ENCODE measurements around the gene PLCB1.
"Not testable (repeated sequence)": the region's sequence is repeated elsewhere in the genome, so short reads cannot be mapped to it uniquely, and the experiment has no call there.

The PLCB1 gene

DNA sequence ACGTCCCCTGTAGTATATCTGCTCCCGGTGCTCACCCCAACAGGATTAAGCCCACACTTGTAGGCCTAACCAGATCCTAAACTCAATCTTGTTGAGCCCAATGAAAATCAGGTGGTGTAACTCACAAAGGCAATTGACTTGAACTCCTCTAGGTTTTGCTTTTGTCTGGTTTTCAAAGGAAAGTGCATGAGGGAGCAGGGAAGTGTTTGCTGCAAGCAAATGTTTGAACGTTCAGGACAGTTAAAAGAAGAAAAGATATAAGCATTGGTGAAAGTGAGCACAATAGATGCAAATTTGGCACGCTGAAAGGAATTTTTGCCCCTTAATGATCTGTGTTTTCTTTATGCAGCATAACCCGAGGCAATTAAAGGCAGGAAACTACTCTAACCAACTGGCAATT, 212.6 kb downstream of the PLCB1 start:
- DNase-seq: no peak

DNA sequence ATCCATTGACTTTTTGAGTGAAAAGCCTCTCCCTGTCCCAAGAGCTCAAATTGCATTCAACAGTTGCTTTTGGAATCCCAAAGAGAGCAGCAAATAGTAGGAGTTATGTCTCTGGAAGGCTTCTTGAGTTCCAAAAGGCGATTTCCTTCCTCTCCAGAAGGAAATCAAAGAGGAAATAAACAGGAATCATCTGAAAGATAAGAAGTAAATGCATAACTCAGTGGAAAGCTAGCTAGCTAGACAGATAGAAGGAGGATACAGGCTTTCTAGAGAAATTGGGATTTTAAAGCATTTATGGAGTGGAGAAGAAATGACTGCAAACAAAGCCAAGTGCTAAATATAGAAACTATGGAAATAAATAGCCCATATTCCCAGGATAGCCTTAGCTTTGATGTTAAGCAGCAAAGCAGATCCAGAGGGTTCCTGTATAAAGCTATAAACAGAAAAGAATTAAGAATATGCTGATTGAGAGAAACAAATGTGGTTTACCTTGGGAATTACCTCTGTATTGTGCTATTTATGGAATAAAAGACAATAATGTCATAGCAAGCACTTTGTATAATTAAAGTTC, 214.7 kb downstream of the PLCB1 start:
- DNase-seq: no peak

DNA sequence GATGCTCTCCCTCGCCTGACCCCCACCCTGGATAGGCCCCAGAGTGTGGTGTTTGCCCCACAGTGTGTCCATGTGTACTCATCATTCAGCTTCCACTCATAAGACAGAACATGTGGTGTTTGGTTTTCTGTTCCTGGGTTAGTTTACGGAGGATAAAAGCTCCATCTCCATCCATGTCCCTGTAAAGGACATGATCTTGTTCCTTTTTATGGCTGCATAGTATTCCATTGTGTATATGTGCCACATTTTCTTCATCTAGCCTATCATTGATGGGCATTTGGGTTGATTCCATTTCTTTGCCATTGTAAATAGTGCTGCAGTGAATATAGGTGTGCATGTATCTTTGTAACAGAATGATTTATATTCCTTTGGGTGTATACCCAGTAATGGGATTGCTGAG, 218.2 kb downstream of the PLCB1 start:
- not testable (repeated sequence) for DNase-seq

DNA sequence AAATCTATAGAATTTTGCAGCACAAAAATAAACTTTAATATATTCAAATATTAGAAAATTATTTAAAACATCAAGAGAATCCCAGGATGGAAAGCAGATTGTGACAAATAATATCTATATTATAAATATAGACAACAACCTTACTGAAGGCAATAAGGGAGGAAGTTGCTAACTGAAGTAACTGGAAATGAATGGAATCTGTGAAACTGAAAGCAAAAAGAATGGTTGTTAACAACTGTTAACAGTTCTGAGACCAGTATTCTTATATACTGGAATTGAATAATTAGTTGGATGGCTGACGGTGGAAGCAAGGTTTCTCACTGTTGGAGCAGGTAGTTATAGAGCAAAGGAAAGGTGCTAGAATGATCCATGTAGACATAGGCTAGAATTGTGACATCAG, 220.4 kb downstream of the PLCB1 start:
- DNase-seq: no peak

DNA sequence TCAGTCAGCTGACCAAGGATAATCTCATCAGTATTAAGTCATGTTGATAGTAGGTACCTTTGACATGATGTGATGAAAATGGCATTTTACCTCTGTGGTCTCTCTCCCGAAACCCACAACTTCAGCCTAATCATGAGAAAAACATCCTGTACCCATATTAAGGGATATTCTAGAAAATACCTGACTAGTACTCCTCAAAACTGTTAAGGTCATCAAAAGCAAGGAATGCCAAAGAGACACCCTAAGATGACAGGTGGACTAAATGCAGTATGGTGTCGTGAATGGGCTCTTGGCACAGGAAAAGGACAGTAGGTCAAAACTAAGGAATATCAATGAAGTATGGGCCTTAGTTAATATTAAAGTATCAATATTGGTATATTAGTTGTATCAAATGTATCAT, 221.4 kb downstream of the PLCB1 start:
- DNase-seq: no peak

DNA sequence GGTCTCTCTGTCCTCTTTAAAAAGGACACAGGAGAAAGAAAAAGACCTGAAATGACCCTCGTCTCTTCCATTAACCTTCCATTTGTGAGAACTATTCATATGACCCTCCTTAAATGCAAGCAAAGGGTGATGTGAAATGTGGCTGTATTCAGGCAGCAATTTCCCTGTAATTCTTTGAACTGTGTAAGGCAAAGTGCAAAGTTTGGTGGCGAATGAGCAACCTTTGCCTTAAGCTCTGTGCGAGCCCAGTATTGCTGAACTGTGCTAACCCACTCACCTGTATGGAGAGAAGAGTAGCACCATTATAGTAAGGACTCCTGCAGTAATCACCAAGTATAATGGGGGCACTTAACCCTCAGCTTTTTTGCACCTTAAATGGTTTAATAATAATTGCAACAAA, 223.4 kb downstream of the PLCB1 start:
- DNase-seq: no peak

DNA sequence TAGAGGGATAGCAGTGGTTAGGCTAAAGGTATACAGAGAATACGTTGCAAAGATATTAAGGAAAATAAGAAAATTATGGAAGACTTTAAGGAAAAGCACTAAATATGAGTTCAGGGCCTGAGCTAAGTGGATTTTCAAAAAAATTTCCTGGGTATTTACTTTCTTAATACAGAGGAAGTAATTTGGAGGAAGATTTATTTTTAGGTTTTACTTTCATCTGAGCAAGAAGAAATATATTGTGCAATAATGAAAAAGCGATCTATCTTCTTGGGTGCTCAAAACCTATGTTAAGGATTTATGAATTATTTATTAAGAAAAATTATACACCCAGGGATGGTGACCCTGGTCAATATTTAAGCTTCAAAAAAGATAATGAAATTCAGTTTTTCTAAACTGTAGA, 224.7 kb downstream of the PLCB1 start:
- no peak for DNase-seq

DNA sequence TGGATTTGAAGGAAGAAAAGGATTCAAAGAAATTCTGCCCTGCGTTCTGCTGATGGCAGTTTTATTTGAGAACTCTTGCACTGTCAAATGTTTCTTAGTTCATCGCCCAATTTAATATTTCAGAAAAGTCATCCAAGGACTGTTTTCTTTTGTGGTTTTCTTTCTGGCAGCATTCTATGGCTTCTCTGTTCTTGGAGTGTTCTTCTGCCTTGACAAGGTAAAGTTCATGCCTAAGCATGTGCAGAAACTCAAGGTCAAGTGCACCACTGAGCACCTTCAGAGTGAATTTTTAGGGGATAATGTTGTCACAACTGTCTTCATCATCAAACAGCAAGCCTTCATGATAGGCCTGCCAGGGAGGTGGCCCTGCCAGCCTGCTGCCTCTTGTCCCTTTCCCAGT, 225.6 kb downstream of the PLCB1 start:
- no peak for DNase-seq

DNA sequence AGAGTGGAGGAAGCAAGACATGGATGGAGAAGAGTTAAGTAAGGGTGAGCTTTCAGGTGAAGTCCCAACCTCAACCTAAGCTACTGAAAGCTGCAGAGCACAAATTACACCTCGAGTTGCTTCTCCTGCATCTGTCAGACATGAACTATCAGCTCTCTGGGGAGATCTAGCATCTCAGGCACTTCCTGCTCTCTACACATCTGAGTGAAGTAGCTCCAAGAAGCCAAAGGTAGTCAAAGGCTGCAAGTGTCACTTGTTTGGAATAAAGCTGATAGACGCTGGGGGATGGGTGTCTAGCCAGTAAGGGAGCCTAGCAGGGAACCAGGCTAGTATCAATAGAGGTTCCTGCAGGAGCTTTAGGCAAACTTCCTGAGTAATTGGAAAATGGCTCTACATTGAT, 228.0 kb downstream of the PLCB1 start:
- no peak for DNase-seq

DNA sequence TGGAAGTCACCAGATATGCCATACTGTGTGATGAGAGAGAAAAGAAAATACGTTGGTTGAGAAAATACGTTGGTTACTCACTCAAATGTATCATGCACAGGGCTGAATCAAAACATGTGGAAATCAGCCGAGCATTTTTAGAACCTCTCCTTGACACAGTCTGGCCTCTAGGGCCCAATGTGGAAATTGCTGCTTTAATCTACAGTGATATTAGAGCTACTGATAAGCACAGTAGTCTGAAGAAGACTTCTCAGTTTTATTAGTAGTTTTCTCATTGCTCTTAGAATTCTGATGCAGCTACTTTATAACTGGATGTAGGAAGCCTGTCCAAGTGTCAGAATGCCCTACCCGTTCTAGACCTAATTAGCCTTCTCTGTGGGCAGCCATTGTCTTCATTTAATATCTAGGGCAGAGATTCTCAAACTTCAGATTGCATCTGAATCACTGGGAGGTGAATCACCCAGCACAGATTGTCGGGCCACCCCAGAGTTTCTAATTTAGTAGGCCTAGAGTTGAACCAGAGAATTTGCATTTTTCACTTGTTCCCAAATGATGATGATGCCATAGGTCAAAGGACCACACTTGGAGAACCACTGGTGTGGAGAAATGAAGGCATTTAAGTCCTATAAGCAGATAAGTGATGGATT, 229.1 kb downstream of the PLCB1 start:
- no peak for DNase-seq

DNA sequence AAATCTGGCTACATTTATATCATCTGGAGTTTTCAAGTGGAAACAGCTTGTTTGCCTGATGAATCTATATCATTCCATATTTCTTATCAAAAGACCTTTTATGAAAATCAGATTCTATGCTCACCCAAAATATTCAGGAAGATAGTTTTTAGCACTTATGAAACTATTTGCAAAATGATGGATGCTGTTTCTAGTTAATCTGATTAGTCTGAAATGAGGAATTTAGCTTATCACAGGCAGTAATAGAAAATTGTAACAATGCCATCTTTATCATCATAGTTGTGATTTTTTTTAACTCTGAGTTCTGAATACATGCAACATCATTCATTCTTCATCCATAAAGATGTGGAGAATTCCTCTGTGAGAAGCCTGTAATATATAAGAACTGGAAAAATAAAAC, 229.7 kb downstream of the PLCB1 start:
- no peak for DNase-seq

DNA sequence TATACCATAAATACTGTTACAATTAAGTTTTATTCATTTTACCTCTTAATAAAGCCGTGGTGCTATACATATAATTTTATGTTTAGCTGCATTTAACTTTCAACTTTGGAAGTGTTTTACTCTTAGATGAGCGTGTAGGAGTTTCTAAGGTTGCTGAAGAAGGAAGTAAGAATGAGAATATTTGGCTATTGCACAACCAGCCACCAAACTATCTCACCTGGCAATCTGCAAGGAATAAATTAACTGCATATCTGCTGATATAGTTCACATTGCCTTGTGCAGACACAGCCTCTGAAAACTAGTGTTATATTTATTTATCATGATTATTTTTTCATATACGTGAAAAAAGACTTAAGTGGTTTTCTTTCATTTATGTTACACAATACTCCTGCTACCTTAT, 230.4 kb downstream of the PLCB1 start:
- no peak for DNase-seq

DNA sequence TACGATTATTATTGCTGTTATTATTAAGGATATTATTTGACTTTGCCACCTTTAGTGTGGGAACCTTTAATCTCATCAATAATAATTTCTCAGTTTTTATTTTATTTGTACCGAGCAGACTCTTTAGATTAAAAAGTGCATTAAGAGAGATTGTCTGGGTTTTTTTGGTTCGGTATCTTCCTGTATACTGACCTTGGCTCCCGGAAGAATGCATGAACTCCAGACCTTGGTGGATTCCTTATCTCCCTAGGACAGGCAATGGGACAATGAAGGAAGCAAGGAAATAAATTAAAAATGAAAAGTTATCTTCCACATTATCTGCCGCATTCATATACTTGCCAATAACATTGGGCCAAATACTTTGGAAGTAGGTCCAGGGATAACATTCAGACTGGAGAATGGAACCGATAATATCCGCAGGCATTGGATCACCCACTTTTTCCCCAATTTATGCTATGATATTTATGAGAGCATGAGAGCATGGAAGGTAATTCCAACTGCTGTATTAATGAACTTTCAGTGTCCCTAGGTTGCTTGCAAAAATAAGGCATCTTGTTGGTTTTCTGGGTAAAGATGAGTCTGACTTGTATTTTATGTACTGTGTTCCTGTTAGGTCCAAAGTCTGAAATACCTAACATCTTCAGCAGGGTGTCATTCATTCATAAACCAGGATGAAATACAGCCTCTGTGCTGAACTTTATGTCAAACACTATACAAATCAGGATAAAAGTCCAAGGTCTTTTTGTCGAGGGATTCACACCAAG, 232.1 kb downstream of the PLCB1 start:
- DNase-seq: no peak

DNA sequence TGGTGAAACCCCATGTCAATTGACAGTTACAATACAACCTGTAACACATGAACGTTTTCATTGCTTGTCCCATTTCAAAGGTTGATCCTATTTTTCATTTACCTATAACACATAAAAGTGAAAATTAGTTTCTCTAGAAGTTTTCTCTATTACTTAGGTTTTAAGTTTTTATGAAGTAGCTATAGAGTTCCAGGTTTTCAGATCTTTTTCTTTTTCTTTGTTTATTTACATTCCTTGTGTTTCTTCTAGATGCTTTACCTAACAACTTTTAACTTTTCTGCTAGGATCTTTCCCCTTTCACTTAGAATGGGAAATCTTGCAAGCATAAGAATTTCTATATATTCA, 232.6 kb downstream of the PLCB1 start:
- no peak for DNase-seq

DNA sequence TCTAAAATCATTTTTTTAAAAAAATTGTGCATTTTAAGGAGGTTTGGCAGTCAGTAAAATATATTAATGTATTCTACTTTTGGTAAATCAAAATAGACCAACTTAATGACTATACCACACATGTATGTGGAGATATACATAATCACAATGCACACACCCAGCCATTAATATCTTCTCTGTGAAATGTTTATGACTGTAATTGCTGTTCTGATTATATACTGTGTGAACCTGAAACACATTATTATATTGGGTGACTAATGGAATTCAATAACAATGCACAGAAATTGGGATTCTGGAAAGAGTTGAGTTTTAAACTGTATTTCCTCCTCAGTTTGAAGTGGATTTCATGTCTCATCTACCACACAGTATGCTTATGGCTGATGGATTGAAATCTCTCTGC, 233.6 kb downstream of the PLCB1 start:
- DNase-seq: no peak

DNA sequence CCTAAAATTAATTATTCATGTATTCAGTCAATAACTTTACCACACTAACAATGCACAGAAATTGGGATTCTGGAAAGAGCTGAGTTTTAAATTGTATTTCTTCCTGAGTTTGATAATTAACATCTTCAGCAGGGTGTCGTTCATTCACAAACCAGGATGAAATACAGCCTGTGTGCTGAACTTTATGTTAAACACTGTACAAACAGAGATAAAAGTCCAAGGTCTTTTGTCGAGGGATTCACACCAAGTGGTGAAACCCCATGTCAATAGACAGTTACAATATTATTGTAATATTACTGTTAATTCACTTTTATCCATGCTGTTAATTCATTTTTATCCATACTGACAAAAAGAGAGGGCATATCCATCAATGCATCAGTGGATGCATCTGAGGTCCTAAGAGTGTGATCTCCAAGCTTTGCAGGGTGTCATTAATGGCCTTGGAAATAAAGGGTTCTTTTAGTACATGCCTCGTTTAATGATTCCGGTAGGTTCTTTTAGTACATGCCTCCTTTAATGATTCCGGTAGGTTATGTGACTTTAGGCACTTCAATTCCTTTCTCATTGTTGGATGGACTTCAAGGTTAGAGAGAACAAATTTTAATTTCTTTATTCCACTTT, 234.3 kb downstream of the PLCB1 start:
- no peak for DNase-seq

DNA sequence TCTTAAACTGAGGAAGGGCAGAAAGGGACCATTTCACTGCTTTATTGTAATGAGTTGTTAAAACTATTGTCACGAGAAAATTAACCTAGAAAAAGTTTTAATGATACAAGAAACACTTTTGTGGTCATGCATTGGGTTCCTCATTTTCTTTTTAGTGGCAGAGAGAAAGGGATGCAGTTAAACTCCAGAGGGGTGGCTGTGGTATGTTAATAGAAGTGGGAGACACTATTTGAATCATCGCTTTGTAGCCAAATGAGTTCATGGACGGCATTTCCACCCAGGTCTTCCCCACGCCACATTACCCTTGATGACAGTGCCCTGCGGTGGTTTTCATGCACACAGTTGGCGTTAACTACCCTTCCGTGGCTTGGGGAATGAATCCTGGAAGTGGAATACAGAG, 235.6 kb downstream of the PLCB1 start:
- DNase-seq: no peak

DNA sequence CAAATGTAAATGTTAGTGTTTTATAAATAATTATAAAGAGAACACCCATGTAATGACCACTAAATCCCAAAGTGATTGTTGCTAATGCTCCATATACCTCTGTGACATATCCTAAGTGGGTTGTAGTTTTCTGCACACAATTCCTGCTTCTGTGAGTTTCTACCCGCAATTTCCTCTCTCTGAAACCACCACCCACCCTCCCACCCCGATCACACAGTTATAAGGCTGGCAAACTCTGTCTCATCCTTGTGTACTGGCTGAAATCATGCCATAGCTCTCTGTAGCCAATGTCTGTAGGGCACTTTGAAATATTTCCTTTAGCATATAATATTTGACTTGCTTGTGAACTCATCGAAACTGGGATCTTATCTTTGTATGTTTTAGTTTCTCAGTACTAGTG, 236.6 kb downstream of the PLCB1 start:
- no peak for DNase-seq

DNA sequence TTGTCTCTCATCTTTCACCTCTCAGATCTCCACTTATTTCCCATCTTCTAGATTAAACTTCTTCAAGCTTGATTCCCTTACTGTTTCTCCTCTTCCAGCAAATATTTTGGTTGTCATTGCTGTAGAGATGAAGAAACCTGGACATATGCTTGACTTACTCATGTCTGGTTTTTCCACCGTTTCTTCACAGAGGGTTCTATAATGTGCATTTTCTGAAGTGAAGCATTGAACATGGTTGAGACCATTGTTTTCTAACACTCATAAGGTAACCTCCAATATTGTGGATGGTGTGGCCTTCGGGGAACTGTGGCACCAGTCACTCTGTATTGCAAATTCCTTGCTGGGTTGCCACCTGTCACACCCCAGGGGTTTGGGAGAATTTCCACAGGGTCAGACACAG, 237.2 kb downstream of the PLCB1 start:
- no peak for DNase-seq

DNA sequence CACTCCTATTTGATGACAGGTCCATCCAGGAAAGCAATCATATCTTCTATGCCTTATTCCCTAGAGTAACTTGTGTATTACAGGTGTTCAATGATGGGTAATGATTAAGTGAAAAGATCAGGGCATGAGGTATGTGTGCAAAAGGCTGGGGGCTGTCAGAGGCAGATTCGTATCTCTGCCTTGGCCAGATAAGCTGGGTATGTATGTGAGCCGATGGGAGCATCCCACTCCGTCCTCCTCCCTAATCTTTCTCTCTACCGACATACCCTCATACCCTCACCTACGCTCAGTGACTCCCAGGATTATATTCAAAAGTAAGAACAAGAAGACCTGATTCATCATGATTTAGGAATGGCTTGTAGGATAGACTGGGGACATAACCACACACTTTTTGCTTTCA, 238.7 kb downstream of the PLCB1 start:
- DNase-seq: no peak

DNA sequence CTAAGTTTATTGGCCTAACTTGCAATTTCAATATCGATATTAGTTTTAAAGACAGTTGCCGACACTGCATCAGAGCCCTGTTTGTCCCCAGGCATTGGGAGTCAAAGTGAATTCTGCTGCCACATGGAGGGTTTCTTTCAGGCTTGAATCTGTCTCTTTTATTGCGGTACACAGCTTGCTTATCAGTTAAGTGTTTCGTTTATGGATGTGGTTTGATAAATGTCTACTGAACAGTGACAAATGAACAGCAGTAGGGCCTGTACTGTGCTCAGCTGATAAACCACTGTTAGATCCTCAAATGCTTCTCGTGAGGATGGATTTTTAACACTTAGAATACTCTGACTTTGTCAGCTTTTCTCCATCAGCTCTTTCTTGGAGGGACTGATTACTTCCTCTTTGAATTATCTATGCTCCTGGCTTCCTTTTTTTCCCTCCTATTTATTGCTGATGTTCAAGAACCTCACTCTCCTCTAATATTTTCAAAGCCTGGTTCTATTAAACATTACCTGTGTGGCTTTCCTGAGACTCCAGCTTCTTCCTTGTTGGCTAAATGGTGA, 240.8 kb downstream of the PLCB1 start:
- no peak for DNase-seq

DNA sequence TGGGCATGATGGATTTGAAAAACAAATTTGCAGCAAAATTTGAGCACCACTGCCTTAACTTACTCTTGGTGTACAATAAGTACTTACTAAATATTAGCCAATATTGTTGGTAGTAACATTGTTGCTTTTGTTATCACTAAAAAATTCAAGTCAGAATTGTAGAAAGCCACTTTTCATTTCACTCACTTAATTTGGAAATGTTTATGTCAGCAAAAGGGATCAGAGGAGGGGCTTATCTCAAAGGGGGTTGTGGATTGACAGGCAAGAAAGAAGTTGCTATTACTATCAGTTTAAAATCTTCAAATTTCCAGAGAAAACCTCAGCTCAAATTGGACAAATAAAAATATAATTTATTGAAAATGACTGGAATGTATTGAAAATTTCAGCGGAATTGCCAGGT, 241.5 kb downstream of the PLCB1 start:
- no peak for DNase-seq

DNA sequence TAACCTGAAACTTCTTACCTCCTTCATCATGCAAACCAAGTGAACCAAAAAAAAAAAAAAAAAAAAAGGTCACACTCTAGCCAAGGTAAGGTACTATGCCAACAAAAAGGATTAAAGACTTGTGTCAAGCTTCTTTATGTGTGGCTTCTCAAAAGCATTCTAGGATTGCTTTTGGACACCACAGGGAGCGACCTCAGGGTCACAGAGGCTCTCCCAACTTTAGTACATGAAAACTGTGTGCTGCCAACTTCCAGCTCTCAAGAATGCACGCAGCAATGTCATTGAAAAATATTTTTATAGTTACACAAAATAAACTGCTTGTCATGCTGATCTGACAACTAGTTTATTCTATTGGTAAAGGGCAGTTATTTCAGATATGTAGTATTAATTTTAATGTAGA, 243.8 kb downstream of the PLCB1 start:
- DNase-seq: no peak

DNA sequence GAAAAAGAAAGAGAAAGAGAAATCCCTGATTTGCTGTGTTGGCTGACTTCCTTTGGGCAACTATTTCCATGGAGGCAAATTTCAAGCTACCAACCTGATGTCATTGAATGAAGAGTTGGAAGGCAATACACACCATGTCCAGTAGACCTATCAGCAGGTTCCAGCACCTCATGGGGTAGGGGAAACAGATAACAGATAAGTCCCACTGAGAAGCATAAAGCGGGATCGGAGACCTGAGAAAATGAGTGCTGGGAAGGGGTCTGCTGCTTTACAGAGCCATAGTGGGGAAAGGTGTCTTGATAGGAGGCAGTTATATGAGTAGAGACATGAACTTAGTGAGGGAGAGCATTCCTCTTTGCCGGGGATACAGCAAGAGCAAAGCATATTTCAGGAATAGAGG, 244.9 kb downstream of the PLCB1 start:
- DNase-seq: no peak
